GM03348 (cell line): ENCODE data around the gene ASIC3.

Experiments
- DNase-seq: peaks from one replicate; pipeline ENCODE4 v3.0.0; 2012; ENCODE audit warnings: low spot score

ASIC3 gene

DNA sequence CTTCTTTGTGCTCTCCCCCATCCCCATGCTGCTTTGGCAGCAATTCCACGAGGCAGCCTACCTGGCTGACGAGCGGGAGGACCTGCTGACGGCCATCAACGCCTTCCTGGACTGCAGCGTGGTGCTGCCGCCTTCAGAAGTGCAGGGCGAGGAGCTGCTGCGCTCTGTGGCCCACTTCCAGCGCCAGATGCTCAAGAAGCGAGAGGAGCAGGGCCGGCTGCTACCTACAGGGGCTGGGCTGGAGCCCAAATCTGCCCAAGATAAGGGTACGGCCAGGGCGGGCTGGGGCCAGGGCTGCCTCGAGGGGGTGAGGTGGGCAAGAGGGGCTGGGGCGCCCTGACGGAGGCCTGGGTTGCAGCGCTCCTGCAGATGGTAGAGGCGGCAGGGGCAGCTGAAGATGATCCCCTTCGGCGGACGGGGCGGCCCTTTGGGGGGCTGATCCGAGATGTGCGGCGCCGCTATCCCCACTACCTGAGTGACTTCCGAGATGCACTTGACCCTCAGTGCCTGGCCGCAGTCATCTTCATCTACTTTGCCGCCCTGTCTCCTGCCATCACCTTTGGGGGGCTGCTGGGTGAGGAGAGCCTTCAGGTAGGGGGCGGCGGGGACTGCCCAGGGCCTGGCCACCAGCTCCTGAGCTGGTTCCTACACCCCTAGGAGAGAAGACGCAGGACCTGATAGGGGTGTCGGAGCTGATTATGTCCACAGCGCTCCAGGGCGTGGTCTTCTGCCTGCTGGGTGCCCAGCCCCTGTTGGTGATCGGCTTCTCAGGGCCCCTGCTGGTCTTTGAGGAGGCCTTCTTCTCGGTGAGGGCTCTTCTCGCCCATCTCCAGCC is 22.9 kb downstream of the ASIC3 start:
- no peak for DNase-seq

DNA sequence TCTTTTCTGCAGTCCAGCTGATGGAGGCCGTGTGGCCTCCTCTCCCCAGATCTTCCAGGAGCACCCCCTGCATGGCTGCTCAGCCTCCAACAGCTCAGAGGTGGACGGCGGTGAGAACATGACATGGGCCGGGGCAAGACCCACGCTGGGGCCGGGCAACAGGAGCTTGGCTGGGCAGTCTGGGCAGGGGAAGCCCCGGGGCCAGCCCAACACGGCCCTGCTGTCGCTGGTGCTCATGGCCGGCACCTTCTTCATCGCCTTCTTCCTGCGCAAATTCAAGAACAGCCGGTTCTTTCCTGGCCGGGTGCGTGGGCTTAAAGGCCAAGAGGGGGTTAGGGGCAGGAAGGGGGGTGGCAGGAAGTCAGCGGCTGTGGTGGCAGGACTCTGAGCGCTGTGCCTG is 25.7 kb downstream of the ASIC3 start:
- DNase-seq = no peak

DNA sequence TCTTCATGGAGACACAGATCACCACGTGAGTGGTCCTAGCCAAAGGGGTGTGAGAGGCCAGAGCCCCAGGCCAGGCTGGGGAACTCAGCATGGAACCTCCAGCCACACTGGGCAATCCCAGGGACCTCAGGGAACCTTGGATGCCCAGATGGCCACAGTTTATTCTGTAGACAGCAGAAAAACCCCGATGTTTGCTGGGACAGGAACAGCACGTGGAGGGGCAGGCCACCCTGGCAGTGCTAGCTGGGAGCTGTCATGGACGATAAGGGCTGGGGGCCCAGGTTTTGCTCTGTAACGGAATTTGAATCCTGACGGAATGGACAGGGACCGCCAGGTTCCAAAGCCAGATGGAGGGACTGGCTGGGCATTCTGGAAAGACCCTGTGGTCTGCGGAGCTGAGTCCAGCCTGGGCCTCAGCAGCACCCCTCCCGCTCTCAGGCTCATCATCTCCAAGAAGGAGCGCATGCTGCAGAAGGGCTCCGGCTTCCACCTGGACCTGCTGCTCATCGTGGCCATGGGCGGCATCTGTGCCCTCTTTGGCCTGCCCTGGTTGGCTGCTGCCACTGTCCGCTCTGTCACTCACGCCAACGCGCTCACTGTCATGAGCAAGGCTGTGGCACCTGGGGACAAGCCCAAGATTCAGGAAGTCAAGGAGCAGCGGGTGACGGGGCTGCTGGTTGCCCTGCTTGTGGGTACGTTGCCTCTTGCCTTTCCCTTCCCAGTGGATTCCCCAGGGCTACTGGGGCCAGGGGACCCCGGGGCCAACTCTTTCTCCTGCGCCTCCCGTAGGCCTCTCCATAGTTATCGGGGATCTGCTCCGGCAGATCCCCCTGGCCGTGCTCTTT is 26.7 kb downstream of the ASIC3 start:
- no peak for DNase-seq

DNA sequence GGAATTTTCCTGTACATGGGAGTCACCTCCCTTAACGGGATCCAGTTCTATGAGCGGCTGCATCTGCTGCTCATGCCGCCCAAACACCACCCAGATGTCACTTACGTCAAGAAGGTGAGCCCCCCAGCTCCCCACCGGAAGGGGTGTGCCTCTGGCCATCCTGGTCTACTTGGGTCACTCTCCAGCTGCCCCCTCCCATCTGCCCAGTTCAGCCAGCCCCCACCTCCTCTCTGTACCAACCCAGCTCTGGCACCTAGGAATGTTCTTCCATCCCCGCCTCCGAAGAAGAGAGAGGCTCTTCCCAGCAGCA is 27.3 kb downstream of the ASIC3 start:
- no peak for DNase-seq

DNA sequence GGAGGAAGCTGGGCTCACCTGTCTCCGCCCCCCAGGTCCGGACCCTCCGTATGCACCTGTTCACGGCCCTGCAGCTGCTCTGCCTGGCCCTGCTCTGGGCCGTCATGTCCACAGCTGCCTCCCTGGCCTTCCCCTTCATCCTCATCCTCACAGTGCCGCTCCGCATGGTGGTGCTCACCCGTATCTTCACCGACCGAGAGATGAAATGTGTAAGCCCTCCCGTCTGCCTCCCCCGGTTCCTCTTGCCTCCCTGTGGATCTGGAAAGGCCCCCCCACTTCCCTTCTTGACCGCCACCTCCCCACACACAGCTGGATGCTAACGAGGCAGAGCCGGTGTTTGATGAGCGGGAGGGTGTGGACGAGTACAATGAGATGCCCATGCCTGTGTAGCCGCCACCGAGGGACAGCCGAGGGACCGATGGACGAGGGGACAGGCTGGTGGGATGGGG is 27.7 kb downstream of the ASIC3 start:
- no peak for DNase-seq

DNA sequence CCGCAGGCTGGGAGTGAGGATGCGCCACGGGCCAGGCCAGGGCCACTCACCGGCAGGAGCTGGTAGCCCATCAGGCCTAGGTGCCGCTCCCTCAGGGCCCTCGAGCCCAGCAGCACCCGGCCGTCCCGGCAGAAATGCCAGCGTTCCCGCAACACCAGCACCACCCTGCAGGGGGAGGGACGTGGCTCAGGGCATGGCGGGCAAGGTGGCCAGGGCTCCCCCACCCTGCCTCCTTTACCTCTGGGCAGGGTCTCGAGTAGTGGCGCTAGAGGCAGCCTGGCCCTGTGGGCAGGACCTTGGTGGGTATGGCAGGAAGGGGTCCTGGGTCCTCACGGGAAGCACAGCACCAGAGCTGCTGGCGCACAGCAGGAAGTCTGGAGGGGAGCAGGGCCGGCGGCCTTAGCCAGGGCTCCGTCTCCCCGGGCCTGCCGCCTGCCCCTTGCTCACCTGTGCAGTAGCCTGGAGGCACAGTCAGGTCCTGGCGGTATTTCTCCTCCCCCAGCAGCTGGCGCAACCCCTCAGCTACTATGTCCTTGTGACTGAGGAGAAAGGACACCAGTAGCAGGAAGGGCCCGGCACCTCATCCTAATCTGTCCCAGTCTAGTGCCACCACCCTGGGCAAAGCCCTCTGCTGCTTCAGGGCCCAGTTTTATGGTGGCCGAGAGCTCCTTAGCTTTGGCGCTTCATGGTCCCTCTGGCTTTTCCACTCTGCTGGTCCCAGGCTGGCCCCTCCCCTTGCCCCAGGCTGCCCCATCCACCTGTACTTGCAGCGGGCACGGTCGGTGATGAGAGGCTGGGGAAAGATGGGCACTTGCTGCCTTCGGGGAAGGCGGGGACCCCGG is 28.8 kb downstream of the ASIC3 start:
- DNase-seq = peak; percentile 54

DNA sequence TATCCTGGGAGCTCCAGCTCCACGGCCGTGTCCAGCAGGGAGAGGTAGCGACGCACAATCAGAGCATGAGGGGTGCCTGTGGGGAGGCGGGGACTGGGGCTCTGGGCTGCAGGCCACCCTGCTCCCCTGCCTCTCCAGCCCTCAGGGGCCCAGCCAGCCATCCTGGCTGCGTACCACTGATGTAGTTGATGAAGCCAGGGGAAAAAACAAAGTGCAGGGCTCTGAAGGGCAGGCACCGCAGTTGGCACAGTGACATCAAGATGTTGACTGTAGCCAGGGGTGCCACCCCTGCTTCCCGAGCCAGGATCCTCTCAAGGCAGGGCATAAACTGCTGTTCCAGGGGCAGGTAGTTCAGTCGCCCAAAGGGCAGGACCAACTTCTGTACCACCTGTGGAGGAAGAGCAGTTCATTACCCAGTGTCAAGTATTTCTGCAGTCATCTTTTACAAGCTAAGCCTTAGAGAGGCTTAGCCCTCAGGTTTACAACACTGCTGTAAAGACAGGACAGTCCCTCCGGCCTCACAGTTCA is 29.4 kb downstream of the ASIC3 start:
- no peak for DNase-seq

DNA sequence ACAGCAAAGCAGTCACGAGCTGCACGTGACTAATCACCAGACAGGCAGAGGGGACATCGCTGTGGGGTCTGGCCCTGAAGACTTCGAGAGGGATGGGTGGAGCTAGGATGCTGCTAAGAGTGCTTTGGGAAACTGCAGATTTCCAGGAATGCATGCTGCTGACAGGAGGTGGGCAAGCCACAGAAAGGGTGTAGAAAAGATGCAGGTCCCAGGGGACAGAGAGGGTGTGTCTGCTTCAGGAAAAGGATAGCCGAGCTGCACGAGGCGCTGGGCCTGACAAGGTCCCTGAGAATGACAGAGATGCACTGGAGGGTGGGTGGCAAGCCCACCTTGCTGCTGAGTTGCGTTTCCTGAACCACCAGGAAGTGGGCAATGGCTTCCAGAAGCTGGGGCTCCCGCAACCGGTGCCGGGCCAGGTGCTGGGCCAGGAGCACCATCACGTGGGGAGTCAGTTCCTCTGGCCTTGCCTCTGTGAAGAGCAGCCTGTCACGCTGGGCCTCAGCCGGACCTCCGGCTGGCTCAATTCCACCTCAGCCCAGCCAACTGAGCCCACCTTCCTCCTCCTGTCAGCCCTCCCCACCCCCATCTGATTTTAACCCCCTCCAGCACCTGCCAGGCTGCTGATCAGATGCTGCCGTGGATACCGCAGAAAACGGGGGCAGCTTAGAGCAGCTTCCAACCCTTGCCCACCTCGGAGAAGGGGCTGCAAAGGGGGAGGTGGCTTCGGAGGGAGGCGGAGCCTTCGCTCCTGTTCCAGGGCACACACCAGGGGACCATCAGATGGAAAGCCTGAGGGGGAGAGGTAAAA is 30.1 kb downstream of the ASIC3 start:
- DNase-seq = peak; percentile 35

DNA sequence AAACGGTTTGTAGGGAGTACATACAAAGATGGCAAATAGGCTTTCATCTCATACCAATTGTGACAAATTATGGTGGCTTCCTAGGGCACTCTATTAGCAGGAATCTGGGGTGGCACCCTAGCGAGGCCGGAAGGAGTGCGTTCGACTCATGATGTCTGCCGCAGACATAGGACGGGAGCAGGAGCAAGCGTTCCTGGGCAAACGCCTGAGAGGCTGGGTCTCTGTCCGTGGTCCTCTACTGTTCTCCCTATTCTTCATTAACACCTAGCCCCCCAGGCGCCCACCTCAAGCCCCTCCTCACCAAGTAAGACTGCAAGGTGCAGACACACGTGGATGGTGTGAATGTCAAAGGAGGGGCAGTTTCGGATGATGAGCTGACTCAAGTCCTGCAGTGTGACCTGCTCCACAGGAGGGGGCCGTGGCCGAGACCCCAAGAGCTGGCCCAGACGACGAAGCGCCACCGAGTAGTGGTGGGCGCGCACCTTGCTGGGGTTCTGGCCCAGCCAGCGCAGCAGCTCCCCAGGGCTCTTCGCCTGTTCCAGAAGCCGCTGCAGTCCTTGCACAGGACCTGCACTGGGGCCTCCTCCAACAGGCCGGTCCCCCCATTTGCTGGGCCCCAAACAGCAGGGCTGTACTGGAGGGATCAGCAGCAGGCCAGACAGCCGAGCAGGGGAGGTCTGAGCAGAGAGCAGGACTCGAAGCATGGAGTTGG is 31.0 kb downstream of the ASIC3 start:
- no peak for DNase-seq

DNA sequence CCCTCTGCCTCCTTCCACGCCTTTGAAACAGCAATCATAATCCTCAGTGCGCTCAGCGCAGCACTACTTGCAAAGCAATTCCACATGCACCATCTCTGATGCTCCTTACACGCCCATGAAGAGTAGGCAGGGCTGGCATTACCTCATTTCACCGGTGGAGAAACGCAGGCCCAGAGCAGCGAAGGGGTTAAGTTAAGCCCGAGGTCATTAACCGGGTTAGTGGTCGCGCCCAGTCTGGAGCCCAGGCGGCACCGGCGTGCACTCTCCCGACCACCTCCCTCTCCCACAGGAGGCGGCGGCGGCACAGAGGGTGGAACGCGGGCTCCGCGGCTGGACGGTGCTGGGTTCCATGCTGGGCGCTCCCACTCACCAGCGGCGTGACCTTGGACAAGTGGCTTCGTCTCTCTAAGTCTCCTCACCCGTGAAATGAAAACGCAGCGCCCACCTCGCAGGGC is 31.8 kb downstream of the ASIC3 start:
- DNase-seq = peak; percentile 36

DNA sequence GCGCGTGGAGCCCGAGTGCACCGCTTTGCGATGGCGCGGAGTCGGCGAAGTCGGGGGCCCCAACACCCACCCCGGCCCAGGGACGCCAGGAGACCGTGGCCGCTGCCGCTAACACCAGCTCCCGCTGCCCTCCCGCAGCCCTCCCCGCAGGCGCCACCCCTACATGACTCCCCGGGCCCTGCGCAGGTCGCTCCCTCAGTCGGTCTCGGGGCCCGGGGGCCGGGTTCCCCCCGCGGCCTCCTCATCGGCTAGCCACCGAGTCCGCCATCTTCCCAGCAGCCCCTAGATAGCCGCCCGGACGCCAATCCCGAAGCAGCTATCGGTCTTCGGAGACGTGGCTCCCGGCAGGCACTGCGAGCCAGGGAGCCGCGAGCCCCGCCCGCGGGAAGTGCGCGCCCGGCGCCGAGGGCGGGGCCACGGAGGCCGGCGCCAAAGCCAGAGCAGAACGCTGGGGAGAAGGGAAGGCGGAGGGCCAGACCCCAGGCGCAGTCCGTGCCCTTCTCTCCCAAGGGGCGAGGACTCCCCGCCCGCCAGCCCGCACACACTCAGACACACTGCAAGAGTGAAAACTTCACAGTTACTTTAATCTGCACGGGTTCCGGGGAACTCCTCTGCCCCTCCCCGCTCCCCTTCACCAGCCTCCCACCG is 32.3 kb downstream of the ASIC3 start, which contains the start of gene FASTK:
TSS of gene FASTK (minus strand) at position 288 of the 648 bp plus-strand sequence. CDS start at position 245, 43 bp downstream.
- peak; percentile 97 for DNase-seq

DNA sequence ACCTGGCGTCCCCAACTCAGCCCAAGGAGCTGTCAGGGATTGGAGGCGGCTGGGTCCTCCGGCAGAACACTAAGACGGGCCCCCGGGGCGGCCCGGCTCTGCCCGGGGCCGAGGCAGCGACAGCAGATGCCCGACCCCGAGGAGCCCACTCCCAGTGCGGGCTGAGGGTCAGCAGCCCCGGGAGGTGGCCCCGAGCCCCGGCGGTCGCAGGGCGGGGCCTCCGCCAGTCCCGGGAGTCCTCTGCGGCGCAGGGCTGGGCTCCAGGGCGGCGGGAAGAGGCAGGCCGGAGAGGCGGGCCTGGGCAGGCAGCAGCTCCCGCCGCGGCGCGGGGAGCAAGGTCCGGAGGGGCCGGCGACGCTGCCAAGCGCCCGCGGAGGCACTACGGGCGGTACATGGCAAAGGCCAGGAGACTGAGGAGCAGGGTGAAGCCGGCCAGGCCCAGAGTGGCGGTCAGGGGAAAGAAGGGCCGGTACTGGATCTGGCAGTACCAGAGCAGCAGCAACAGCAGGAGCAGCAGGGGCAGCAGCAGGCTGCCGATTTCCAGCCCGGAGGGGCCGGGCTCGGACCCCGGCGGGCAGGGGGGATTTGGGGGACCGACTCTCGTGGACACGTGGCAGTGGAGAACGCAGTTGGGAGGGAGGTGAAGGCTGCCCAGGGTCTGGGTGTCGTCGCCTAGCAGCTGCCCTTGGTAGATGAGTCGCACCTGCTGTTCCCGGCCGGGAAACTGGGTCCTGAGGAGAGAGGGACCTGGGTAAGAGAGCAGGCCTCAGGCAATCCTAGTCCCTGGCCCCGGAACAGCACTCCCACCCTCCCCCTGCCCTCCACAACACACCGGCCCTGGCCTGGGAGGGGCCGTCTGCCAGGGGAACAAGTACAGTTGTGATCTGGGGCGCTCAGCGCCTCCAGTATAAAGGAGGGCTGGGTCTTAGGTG is 33.1 kb downstream of the ASIC3 start:
- DNase-seq = peak; percentile 52

DNA sequence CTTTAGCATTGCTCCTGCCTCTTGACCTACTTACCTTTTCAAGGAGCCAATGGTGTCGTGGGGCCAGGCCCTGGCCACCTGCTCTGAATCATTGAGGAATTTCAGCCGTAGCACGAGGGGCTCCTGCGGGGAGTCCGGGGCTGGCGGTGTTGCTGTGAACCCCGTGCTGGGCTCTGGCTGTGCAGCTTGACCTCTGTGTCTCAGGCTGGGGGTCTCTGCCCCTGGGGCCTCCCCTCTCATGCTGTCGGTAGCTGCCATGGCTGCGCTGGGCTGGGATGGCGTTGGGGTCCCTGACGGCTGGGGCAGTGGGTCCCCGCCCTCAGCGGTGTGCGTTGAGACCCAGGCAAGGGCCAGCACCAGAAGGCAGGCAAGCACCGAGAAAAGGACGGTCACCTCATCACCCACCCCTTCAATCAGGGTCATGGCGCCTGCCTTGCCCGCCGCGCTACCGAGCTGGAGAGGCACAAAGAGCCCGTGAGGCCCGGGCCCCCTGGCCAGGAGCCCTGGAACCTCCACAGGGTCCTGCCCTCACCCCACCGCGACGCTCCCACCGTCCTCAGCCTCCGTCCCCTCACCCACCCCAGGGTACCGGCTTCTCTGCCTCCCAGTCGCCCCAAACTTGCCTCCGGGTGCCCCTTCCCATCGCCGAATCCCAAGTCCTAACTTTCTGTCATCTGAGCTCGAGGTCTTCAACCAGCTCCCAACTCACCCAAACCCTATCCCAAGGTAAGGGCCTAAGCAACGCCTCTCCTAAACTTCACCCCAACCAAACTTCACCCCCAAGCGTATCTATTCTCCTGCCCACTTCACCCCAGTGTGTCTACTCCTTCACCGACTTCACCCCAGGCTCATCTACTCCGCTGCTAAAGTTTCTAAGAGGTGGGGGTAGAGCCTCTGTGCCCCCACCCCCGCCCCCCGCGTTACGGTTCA is 34.1 kb downstream of the ASIC3 start:
- DNase-seq = no peak

DNA sequence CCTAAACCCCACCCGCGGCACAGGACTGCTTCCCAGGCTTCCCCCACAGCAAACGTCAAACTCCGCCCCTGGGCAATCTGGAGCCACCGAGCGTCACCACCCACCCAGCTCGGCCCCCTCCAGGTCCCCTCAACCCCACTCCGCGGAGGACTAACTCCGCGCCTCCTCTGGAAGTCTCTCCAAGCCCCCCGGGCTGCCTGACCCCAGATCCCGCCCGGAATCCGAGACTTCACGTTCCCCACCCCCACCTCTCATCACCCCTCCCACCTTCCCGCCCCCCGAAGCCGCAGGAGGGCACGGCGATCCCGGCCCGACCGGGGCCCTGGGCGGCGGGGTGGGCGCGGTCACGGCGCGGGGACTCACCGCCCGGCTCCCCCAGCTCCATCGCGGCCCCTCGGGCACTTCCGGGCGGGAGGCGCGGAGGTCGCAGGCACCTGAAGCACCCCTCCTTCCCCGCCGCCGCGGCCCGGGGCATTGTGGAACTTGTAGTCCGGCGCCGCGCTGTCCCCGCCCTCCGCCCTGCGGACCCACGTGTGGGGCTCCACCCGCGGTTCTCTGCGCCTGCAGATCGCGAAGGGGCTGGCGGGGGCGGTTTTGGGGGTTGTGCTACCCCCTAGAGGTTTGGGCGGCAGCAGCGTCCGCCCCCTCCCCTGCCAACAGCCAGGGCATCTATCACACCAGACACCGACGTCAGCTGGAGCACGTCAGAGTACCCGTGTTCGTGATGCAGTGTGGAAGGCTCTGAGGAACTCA is 34.9 kb downstream of the ASIC3 start, which contains the start of gene TMUB1:
TSS of gene TMUB1 (minus strand) at position 423 of the 753 bp plus-strand sequence. CDS start 930 bp downstream, outside the sequence.
- peak; percentile 81 for DNase-seq

DNA sequence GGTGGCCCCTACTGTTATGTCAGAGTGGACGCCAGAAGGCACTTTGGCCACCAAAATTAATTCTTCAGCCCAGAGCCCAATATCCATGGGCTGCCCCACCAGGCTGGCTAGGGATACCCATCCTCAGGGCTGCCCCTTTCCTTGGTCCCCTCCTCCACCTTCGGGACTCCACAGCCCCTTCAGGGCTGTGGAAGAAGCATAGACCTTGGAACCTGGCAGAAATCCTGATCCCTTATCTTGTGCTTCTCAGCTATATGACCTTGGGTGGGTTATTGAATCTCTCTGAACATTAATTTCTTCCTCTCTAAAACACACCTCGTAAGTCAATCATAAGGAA is 35.5 kb downstream of the ASIC3 start:
- DNase-seq = no peak

DNA sequence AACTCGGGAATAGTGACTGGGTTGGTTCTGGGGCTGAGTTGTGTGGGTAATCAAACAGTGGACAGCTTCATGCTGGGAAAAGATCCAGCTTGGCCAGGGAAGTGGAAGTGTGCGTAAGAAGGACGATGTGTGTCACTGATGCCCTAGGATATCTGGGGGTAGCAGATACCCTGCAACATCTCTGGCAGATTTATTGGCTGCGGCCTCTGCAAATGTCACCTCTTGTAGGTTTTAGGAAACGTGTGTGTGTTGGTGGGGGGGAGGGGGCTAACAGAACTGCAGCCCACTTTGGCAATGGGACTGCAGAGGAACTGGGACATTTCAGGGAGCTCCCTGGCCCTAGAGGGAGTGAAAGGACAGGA is 37.0 kb downstream of the ASIC3 start:
- DNase-seq = no peak
